SK-N-SH (cell line): ENCODE measurements around the gene PROM2.

Experiments used
- CTCF ChIP-seq: fragments of 200-600 bp; sonication (generic); IDR thresholded peaks from 2 replicates; pipeline ENCODE4 v1.6.1; 2017; ENCODE audit warnings: antibody characterized with exemption, mild to moderate bottlenecking, moderate library complexity
- POLR2AphosphoS5 ChIP-seq: IDR thresholded peaks from 2 replicates; pipeline ENCODE4 v1.6.1; 2012; ENCODE audit warnings: low read depth, low read length
- SMC3 ChIP-seq: IDR thresholded peaks from 2 replicates; pipeline ENCODE4 v1.6.1; 2012; ENCODE audit warnings: low read depth, low read length, improper control_type of control experiment
- TF ChIP-seq, protein P1 (sequence below): fragments of 150-350 bp; IDR thresholded peaks from 2 replicates; pipeline ENCODE4 v1.6.1; 2016; ENCODE audit warnings: mild to moderate bottlenecking, low read depth, low read length

GRCh38 chr2:95284886-95285541 lies 10.8 kb downstream of the PROM2 start:
- TF ChIP-seq POLR2AphosphoS5 = no peak
- no peak for TF ChIP-seq CTCF
- TF ChIP-seq, protein P1, sequence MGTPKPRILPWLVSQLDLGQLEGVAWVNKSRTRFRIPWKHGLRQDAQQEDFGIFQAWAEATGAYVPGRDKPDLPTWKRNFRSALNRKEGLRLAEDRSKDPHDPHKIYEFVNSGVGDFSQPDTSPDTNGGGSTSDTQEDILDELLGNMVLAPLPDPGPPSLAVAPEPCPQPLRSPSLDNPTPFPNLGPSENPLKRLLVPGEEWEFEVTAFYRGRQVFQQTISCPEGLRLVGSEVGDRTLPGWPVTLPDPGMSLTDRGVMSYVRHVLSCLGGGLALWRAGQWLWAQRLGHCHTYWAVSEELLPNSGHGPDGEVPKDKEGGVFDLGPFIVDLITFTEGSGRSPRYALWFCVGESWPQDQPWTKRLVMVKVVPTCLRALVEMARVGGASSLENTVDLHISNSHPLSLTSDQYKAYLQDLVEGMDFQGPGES = no peak
- TF ChIP-seq SMC3 = no peak
